ENCODE results near the gene KRTAP10-12. TPM values are rescaled to one million over a fixed set of nuclear protein-coding genes. Genes with fewer than 3 reads are reported as not detected.

KRTAP10-12 gene
- total RNA-seq, 4 donors from 2014 or later = not detected

DNA sequence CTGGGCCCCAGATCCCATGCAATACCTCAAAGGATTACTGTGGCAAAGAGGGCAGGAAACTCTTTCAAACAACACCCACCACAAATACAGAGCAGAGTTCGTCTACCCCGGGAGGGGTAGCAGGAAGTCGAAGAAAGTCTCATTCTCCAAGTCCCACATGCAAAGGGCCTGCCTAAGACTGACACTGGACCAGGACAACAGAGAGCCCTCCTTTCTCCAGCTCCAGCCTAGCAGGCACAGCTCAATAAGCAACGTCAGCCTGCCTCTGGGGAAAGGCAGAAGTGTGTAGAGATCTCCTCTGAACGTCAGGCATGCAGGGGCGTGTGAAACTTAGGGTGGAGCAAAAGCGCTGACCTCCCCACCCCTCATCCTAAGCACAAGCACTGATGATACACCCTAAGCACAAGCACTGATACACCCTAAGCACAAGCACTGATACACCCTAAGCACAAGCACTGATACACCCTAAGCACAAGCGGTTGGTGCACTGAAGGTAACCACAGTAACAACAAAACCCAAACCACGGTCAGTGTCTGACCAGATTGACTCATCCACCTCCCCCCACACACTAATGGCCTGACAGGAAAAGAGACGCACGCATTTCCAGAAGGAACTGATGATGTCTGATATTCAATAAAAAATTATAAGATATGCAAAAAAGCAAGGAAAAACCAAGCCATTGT, 37.9 kb upstream of the KRTAP10-12 start:
- no peak for TF ChIP-seq CTCF (IDR thresholded peaks at IDR 0.05; ENCODE audit: low read depth)

GRCh38 chr21:44664691-44665090, 32.3 kb upstream of the KRTAP10-12 start:
- no peak for TF ChIP-seq CTCF (IDR thresholded peaks at IDR 0.05; ENCODE audit: low read depth)

- no peak for TF ChIP-seq CTCF (IDR thresholded peaks at IDR 0.05; ENCODE audit: low read depth)
These were observed 30.3 kb upstream of the KRTAP10-12 start, which contains the start of gene KRTAP12-2 for GRCh38 chr21:44666401-44667320. KRTAP12-2 (minus strand) TSS chr21:44666927; CDS start chr21:44666886, 41 bp downstream.

GRCh38 chr21:44667612-44668011, 29.4 kb upstream of the KRTAP10-12 start:
- no peak for TF ChIP-seq CTCF (IDR thresholded peaks at IDR 0.05; ENCODE audit: low read depth)

GRCh38 chr21:44670642-44671432, 26.1 kb upstream of the KRTAP10-12 start:
- no peak for TF ChIP-seq CTCF (IDR thresholded peaks at IDR 0.05; ENCODE audit: low read depth)

- TF ChIP-seq CTCF (IDR thresholded peaks at IDR 0.05; ENCODE audit: low read depth) = no peak
These were observed 25.1 kb upstream of the KRTAP10-12 start for GRCh38 chr21:44671911-44672310.
